Activated CD4-positive, alpha-beta T cell treated with anti-CD3 and anti-CD28 coated beads, Interleukin-2, amount 10 ng/mL, durations not matched to agents 7 days and 5 days (primary cell): ENCODE measurements around the gene SYCP1. TPM values are rescaled to one million over a fixed set of nuclear protein-coding genes. Genes with fewer than 3 reads are reported as not detected.
"Not testable (repeated sequence)": the region's sequence is repeated elsewhere in the genome, so short reads cannot be mapped to it uniquely, and the experiment has no call there.

Experiments
- CTCF ChIA-PET: fragments of 350-600 bp; sonication (Branson Sonifier 250); formaldehyde crosslinking; loops from one replicate; lab custom pipeline; 2021; ENCODE audit warnings: antibody characterized with exemption; lab: Charles Lee
- POLR2A ChIA-PET: fragments of 350-600 bp; sonication (Branson Sonifier 250); formaldehyde crosslinking; loops from one replicate; lab custom pipeline; 2021; ENCODE audit warnings: antibody characterized with exemption; lab: Charles Lee
- DNase-seq: peaks from one replicate; pipeline ENCODE4 v3.0.0-alpha.2; 2020
- H3K27ac Mint-ChIP-seq: one replicate; pipeline ENCODE4 v1.8.0; 2021; ENCODE audit warnings: mild to moderate bottlenecking, moderate library complexity, mixed read lengths
- H3K27me3 Mint-ChIP-seq: one replicate; pipeline ENCODE4 v1.8.0; 2021; ENCODE audit warnings: mixed read lengths
- H3K36me3 Mint-ChIP-seq: one replicate; pipeline ENCODE4 v1.8.0; 2021; ENCODE audit warnings: low read depth, mixed read lengths
- H3K4me1 Mint-ChIP-seq: one replicate; pipeline ENCODE4 v1.8.0; 2021; ENCODE audit warnings: mixed read lengths
- H3K4me3 Mint-ChIP-seq: one replicate; pipeline ENCODE4 v1.8.0; 2021; ENCODE audit warnings: mild to moderate bottlenecking, moderate library complexity, mixed read lengths
- H3K9me3 Mint-ChIP-seq: one replicate; pipeline ENCODE4 v1.8.0; 2021; ENCODE audit warnings: mixed read lengths
- total RNA-seq, 2 experiments: library from RNA; stranded (reverse); gene quantifications; one replicate each; pipeline ENCODE4 v1.2.3, GENCODE V29; 2021

The SYCP1 gene
- total RNA-seq, 2 experiments from 2014 or later, result not detected

- H3K27ac Mint-ChIP-seq, result no peak overlapping the region
- no peaks in the 10 kb centered on the region for H3K4me1 Mint-ChIP-seq
- POLR2A ChIA-PET, result no interaction called here
- no peak for DNase-seq
- peaks cover 20% of the 10 kb centered on the region for H3K27me3 Mint-ChIP-seq
- H3K9me3 Mint-ChIP-seq, result no peaks in the 10 kb centered on the region
- CTCF ChIA-PET, result no interaction called here
- H3K4me3 Mint-ChIP-seq, result no peak overlapping the region
- no peaks in the 10 kb centered on the region for H3K36me3 Mint-ChIP-seq
Observed at GRCh38 chr1:114997510-114998289, 143.0 kb downstream of the SYCP1 start.

GRCh38 chr1:115006191-115006590, 151.5 kb downstream of the SYCP1 start:
- Mint-ChIP-seq H3K9me3 (no peaks in the 10 kb centered on the region), H3K27ac (no peak overlapping the region), H3K4me3 (no peak overlapping the region), H3K36me3 (no peaks in the 10 kb centered on the region), H3K4me1 (no peaks in the 10 kb centered on the region), H3K27me3 (peaks cover 14% of the 10 kb centered on the region)
- POLR2A ChIA-PET, result no interaction called here
- CTCF ChIA-PET, result interaction anchor here (0.5 kb wide), 1 partner anchor 394 kb away, joined by 3 read pairs; no protein-coding TSS in a partner anchor
- DNase-seq, result no peak

- Mint-ChIP-seq H3K27me3 (no peaks in the 10 kb centered on the region), H3K4me1 (no peaks in the 10 kb centered on the region), H3K27ac (no peak overlapping the region), H3K9me3 (peaks cover 3% of the 10 kb centered on the region), H3K4me3 (no peak overlapping the region), H3K36me3 (no peaks in the 10 kb centered on the region)
- DNase-seq, result no peak
- ChIA-PET POLR2A (interaction anchor here (0.5 kb wide), 1 partner anchor 199 kb away, joined by 5 read pairs; no protein-coding TSS in a partner anchor), CTCF (no interaction called here)
Observed at GRCh38 chr1:115012006-115012405, 157.3 kb downstream of the SYCP1 start.

- POLR2A ChIA-PET, result interaction anchor here (0.5 kb wide), 1 partner anchor 199 kb away, joined by 5 read pairs; no protein-coding TSS in a partner anchor
- DNase-seq, result no peak
- no peak overlapping the region for H3K27ac Mint-ChIP-seq
- H3K9me3 Mint-ChIP-seq, result peaks cover 3% of the 10 kb centered on the region
- H3K4me3 Mint-ChIP-seq, result no peak overlapping the region
- H3K36me3 Mint-ChIP-seq, result no peaks in the 10 kb centered on the region
- no peaks in the 10 kb centered on the region for H3K4me1 Mint-ChIP-seq
- CTCF ChIA-PET, result no interaction called here
- H3K27me3 Mint-ChIP-seq, result no peaks in the 10 kb centered on the region
Observed at GRCh38 chr1:115012434-115012833, 157.8 kb downstream of the SYCP1 start.

GRCh38 chr1:115013792-115014191, 159.1 kb downstream of the SYCP1 start:
- ChIA-PET POLR2A (no interaction called here), CTCF (no interaction called here)
- no peak overlapping the region for H3K4me3 Mint-ChIP-seq
- H3K36me3 Mint-ChIP-seq, result no peaks in the 10 kb centered on the region
- H3K4me1 Mint-ChIP-seq, result no peaks in the 10 kb centered on the region
- H3K27ac Mint-ChIP-seq, result no peak overlapping the region
- H3K9me3 Mint-ChIP-seq, result peaks cover 6% of the 10 kb centered on the region
- no peak for DNase-seq
- H3K27me3 Mint-ChIP-seq, result no peaks in the 10 kb centered on the region

- POLR2A ChIA-PET, H3K4me1 Mint-ChIP-seq, DNase-seq, H3K27ac Mint-ChIP-seq, H3K9me3 Mint-ChIP-seq, H3K4me3 Mint-ChIP-seq, CTCF ChIA-PET, H3K36me3 Mint-ChIP-seq: not testable (repeated sequence)
- H3K27me3 Mint-ChIP-seq, result peaks cover 19% of the 10 kb centered on the region
Observed at GRCh38 chr1:115019549-115019948, 164.9 kb downstream of the SYCP1 start.

GRCh38 chr1:115021145-115021544, 166.5 kb downstream of the SYCP1 start:
- no peak for DNase-seq
- H3K27me3 Mint-ChIP-seq, result peaks cover 19% of the 10 kb centered on the region
- H3K36me3 Mint-ChIP-seq, result no peaks in the 10 kb centered on the region
- H3K4me1 Mint-ChIP-seq, result no peaks in the 10 kb centered on the region
- no peak overlapping the region for H3K27ac Mint-ChIP-seq
- POLR2A ChIA-PET, result no interaction called here
- peaks cover 4% of the 10 kb centered on the region for H3K9me3 Mint-ChIP-seq
- no peak overlapping the region for H3K4me3 Mint-ChIP-seq
- CTCF ChIA-PET, result no interaction called here

- H3K4me3 Mint-ChIP-seq, result no peak overlapping the region
- peaks cover 19% of the 10 kb centered on the region for H3K27me3 Mint-ChIP-seq
- no peak overlapping the region for H3K27ac Mint-ChIP-seq
- ChIA-PET CTCF (no interaction called here), POLR2A (no interaction called here)
- no peaks in the 10 kb centered on the region for H3K4me1 Mint-ChIP-seq
- no peak for DNase-seq
- no peaks in the 10 kb centered on the region for H3K36me3 Mint-ChIP-seq
- H3K9me3 Mint-ChIP-seq, result peaks cover 1% of the 10 kb centered on the region
Observed at GRCh38 chr1:115023593-115023992, 168.9 kb downstream of the SYCP1 start.

- no peak for DNase-seq
- ChIA-PET CTCF (no interaction called here), POLR2A (no interaction called here)
- no peaks in the 10 kb centered on the region for H3K4me1 Mint-ChIP-seq
- H3K27ac Mint-ChIP-seq, result no peak within 1 kb of the TSS
- no peaks in the 10 kb centered on the region for H3K36me3 Mint-ChIP-seq
- H3K27me3 Mint-ChIP-seq, result peaks cover 9% of the 10 kb centered on the region
- H3K4me3 Mint-ChIP-seq, result no peak within 1 kb of the TSS
- no peaks in the 10 kb centered on the region for H3K9me3 Mint-ChIP-seq
Observed at GRCh38 chr1:115029526-115029925, 174.9 kb downstream of the SYCP1 start, which contains the start of gene TSHB. TSS of gene TSHB (plus strand) at chr1:115029826. CDS start at chr1:115033363, 3,537 bp downstream.

GRCh38 chr1:115031595-115031994, 176.9 kb downstream of the SYCP1 start:
- H3K27me3 Mint-ChIP-seq, result peaks cover 9% of the 10 kb centered on the region
- no peak overlapping the region for H3K4me3 Mint-ChIP-seq
- no peak for DNase-seq
- no peaks in the 10 kb centered on the region for H3K36me3 Mint-ChIP-seq
- POLR2A ChIA-PET, result no interaction called here
- no peaks in the 10 kb centered on the region for H3K4me1 Mint-ChIP-seq
- H3K27ac Mint-ChIP-seq, result no peak overlapping the region
- no peaks in the 10 kb centered on the region for H3K9me3 Mint-ChIP-seq
- CTCF ChIA-PET, result no interaction called here

- Mint-ChIP-seq H3K27ac (no peak overlapping the region), H3K27me3 (peaks cover 4% of the 10 kb centered on the region), H3K36me3 (no peaks in the 10 kb centered on the region), H3K4me3 (no peak overlapping the region), H3K9me3 (no peaks in the 10 kb centered on the region), H3K4me1 (no peaks in the 10 kb centered on the region)
- POLR2A ChIA-PET, result no interaction called here
- no peak for DNase-seq
- CTCF ChIA-PET, result no interaction called here
Observed at GRCh38 chr1:115035652-115036051, 181.0 kb downstream of the SYCP1 start.

- H3K9me3 Mint-ChIP-seq, result no peaks in the 10 kb centered on the region
- H3K27ac Mint-ChIP-seq, result no peak overlapping the region
- peaks cover 3% of the 10 kb centered on the region for H3K27me3 Mint-ChIP-seq
- H3K4me3 Mint-ChIP-seq, result no peak overlapping the region
- H3K36me3 Mint-ChIP-seq, result no peaks in the 10 kb centered on the region
- ChIA-PET CTCF (interaction anchor here (0.7 to 1.3 kb wide), 2 partner anchors 16 to 44 kb away, joined by 3 read pairs; no protein-coding TSS in a partner anchor), POLR2A (no interaction called here)
- no peaks in the 10 kb centered on the region for H3K4me1 Mint-ChIP-seq
- DNase-seq, result no peak
Observed at GRCh38 chr1:115036814-115037507, 182.3 kb downstream of the SYCP1 start.

- H3K27me3 Mint-ChIP-seq, result no peaks in the 10 kb centered on the region
- no peaks in the 10 kb centered on the region for H3K4me1 Mint-ChIP-seq
- POLR2A ChIA-PET, result no interaction called here
- no peaks in the 10 kb centered on the region for H3K36me3 Mint-ChIP-seq
- H3K27ac Mint-ChIP-seq, result no peak overlapping the region
- no peak overlapping the region for H3K4me3 Mint-ChIP-seq
- DNase-seq, result no peak
- CTCF ChIA-PET, result no interaction called here
- peaks cover 4% of the 10 kb centered on the region for H3K9me3 Mint-ChIP-seq
Observed at GRCh38 chr1:115040501-115040900, 185.8 kb downstream of the SYCP1 start.
